SJCRH30 (cell line): ENCODE measurements around the gene CHRM2. TPM values are rescaled to one million over a fixed set of nuclear protein-coding genes. Genes with fewer than 3 reads are reported as not detected.

Experiments used
- DNase-seq, 2 experiments: peaks; one replicate each; pipeline ENCODE4 v3.0.0-alpha.2; 2015 to 2020
- H3K27ac ChIP-seq: fragments of 250-450 bp; sonication (Bioruptor Pico); 2 replicates; pipeline ENCODE4 v1.5.1; 2020; ENCODE audit warnings: mild to moderate bottlenecking, moderate library complexity
- H3K27me3 ChIP-seq: fragments of 250-450 bp; sonication (Bioruptor Pico); 2 replicates; pipeline ENCODE4 v1.5.1; 2020; ENCODE audit warnings: mild to moderate bottlenecking, moderate library complexity
- H3K36me3 ChIP-seq: fragments of 250-450 bp; sonication (Bioruptor Pico); 2 replicates; pipeline ENCODE4 v1.5.1; 2020; ENCODE audit warnings: mild to moderate bottlenecking, moderate library complexity
- H3K4me1 ChIP-seq: fragments of 250-450 bp; sonication (Bioruptor Pico); 2 replicates; pipeline ENCODE4 v1.5.1; 2020; ENCODE audit warnings: mild to moderate bottlenecking, moderate library complexity
- H3K4me3 ChIP-seq: fragments of 250-450 bp; sonication (Bioruptor Pico); 2 replicates; pipeline ENCODE4 v1.5.1; 2020; ENCODE audit warnings: mild to moderate bottlenecking, moderate library complexity
- H3K9me3 ChIP-seq: fragments of 250-450 bp; sonication (Bioruptor Pico); replicated peaks from 2 replicates; pipeline ENCODE4 v1.5.1; 2020; ENCODE audit warnings: mild to moderate bottlenecking, moderate library complexity
- total RNA-seq: library from RNA; depleted of rRNA; stranded (reverse); fragments of >200 nt; shearing (Covaris generic); gene quantifications from 2 replicates; pipeline ENCODE4 v1.2.3, GENCODE V29; 2014

The CHRM2 gene
- total RNA-seq, 1 experiment from 2014 or later = not detected

DNA sequence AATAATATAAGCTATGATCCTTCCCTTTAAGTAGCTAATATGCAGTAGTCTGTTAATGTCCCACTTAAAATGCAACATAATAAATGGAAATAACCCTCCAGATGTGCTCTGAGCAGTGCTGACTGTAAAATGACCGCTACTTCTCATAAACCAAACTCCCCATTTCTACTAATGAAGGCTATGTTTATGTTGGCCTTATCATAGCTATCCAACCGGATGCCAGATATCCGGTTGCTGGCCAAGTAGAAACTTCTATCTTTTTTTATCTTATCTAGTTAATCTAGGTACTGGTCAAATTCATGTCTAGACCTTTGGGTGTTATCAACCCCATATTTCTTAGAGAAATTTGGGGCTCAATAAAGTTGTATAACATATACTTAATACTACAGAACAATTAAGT is 56.6 kb downstream of the CHRM2 start:
- H3K4me1 ChIP-seq = no peaks in the 10 kb centered on the region
- H3K27ac ChIP-seq = no peak overlapping the region
- no peaks in the 10 kb centered on the region for H3K36me3 ChIP-seq
- no peak overlapping the region for H3K4me3 ChIP-seq
- H3K9me3 ChIP-seq = no peaks in the 10 kb centered on the region
- no peaks in the 10 kb centered on the region for H3K27me3 ChIP-seq
- DNase-seq = no peak

- H3K27ac ChIP-seq = no peak overlapping the region
- no peaks in the 10 kb centered on the region for H3K27me3 ChIP-seq
- DNase-seq = no peak
- no peaks in the 10 kb centered on the region for H3K36me3 ChIP-seq
- no peaks in the 10 kb centered on the region for H3K9me3 ChIP-seq
- H3K4me3 ChIP-seq = no peak overlapping the region
- no peaks in the 10 kb centered on the region for H3K4me1 ChIP-seq
Measured at GRCh38 chr7:136925556-136925955, 57.1 kb downstream of the CHRM2 start.

DNA sequence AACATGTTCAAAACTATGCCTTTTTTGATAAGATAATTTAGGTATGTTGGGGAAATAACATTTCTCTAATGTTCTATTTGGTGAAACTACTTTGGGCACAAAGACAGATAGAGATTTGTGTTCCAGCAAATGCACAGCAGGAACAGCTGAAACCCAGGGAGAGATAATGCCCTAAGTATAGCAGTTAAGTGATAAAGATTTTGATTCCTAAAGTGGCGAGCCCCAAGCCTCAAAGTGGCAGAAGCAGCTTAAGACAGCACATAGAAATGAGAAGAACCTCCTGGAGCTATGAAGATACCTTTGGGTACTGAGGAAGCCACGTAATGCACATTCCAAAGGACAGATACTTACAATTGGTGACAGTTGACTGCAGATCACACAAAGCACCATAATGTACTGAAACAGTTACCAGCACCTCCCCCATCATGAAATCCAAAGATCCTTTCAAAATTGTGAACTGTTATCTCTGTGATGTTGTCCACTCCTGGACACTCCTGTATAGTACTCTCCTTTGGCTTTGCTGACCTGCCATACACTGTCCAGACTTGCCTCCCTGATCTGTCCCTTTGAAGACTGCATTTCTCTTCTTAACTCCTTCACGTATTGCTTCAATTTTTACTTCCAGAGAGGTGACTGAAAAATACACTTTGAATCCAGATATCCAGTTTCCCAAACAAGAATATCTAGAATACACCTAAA is 62.9 kb downstream of the CHRM2 start:
- H3K9me3 ChIP-seq = no peaks in the 10 kb centered on the region
- H3K27me3 ChIP-seq = no peaks in the 10 kb centered on the region
- no peak overlapping the region for H3K27ac ChIP-seq
- no peaks in the 10 kb centered on the region for H3K4me1 ChIP-seq
- DNase-seq = no peak
- H3K36me3 ChIP-seq = no peaks in the 10 kb centered on the region
- H3K4me3 ChIP-seq = no peak overlapping the region

- H3K36me3 ChIP-seq = no peaks in the 10 kb centered on the region
- no peaks in the 10 kb centered on the region for H3K9me3 ChIP-seq
- H3K27ac ChIP-seq = no peak overlapping the region
- no peak overlapping the region for H3K4me3 ChIP-seq
- H3K27me3 ChIP-seq = no peaks in the 10 kb centered on the region
- no peak for DNase-seq
- H3K4me1 ChIP-seq = no peaks in the 10 kb centered on the region
Measured at GRCh38 chr7:136937436-136937835, 69.0 kb downstream of the CHRM2 start.

- Histone ChIP-seq H3K27ac (no peak overlapping the region), H3K36me3 (no peaks in the 10 kb centered on the region), H3K4me1 (no peaks in the 10 kb centered on the region), H3K4me3 (no peak overlapping the region), H3K27me3 (no peaks in the 10 kb centered on the region), H3K9me3 (no peaks in the 10 kb centered on the region)
- no peak for DNase-seq
Measured at GRCh38 chr7:136938476-136938875, 70.0 kb downstream of the CHRM2 start.

DNA sequence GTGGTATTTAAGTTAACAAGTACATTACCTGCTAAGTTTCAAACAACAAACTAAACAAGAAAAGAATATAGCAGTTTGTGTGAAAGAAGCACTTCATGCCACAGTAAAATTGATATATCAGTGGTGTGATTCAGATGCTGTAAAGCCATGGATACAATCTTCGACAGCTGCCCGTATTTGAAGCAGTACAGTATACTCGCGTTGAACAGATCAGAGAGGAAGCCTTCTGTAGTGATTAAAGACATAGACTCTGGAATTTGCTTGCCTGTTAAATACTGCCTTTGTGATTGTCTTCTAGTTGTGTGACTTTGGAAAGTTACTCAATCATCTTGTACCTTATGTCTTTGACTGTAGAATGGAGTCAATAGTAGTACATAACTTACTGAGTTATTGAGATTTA is 71.7 kb downstream of the CHRM2 start:
- Histone ChIP-seq H3K9me3 (no peaks in the 10 kb centered on the region), H3K4me3 (no peak overlapping the region), H3K4me1 (no peaks in the 10 kb centered on the region), H3K27me3 (no peaks in the 10 kb centered on the region), H3K36me3 (no peaks in the 10 kb centered on the region), H3K27ac (no peak overlapping the region)
- no peak for DNase-seq

- no peaks in the 10 kb centered on the region for H3K4me1 ChIP-seq
- no peaks in the 10 kb centered on the region for H3K36me3 ChIP-seq
- H3K9me3 ChIP-seq = no peaks in the 10 kb centered on the region
- DNase-seq = no peak
- H3K4me3 ChIP-seq = no peak overlapping the region
- H3K27me3 ChIP-seq = no peaks in the 10 kb centered on the region
- no peak overlapping the region for H3K27ac ChIP-seq
Measured at GRCh38 chr7:136940917-136941316, 72.5 kb downstream of the CHRM2 start.

DNA sequence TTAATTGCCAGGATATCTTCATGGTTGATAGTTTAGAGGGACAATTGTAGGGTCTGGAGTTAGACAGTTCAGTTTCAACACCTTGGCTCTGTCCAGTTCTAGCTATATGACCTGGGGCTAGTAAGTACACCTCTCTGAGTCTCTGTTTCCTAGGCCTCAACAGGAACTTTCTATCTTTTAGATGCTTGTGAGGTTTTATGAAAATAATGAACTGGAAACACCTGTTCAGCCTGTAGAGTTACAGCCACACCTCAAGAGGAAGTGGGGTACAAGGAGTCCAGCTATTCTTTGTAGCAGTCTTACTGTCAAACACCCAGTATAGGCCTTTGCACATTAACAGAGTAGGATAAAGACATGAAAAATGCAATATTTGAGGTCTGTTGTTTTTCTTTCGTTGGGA is 73.4 kb downstream of the CHRM2 start:
- no peaks in the 10 kb centered on the region for H3K9me3 ChIP-seq
- no peaks in the 10 kb centered on the region for H3K36me3 ChIP-seq
- DNase-seq = no peak
- no peaks in the 10 kb centered on the region for H3K4me1 ChIP-seq
- no peak overlapping the region for H3K27ac ChIP-seq
- no peak overlapping the region for H3K4me3 ChIP-seq
- H3K27me3 ChIP-seq = no peaks in the 10 kb centered on the region

DNA sequence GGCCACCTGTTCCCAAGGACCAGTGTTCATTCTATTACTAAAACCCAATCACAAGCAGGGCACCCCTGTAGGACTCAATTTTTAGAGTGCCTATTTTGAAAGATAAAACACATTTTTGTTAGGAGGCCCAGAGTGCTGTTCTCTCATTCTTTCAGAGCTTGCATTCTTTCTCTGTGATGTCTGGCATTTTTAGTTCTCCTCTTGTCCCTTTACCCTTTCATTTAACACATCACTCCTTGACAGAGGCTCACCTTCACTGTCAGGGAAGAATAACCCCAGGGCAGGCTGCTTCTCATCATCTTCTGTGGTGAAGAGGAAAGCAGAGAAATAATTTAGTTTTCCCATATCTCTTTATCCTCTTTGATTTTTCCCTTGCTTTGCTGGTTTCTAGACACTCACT is 73.9 kb downstream of the CHRM2 start:
- H3K4me1 ChIP-seq = no peaks in the 10 kb centered on the region
- H3K27me3 ChIP-seq = no peaks in the 10 kb centered on the region
- DNase-seq = no peak
- H3K27ac ChIP-seq = no peak overlapping the region
- no peak overlapping the region for H3K4me3 ChIP-seq
- H3K9me3 ChIP-seq = no peaks in the 10 kb centered on the region
- no peaks in the 10 kb centered on the region for H3K36me3 ChIP-seq

- Histone ChIP-seq H3K9me3 (no peaks in the 10 kb centered on the region), H3K36me3 (no peaks in the 10 kb centered on the region), H3K27ac (no peak overlapping the region), H3K4me3 (no peak overlapping the region), H3K4me1 (no peaks in the 10 kb centered on the region), H3K27me3 (no peaks in the 10 kb centered on the region)
- no peak for DNase-seq
Measured at GRCh38 chr7:136942994-136943393, 74.5 kb downstream of the CHRM2 start.

- DNase-seq = no peak
- Histone ChIP-seq H3K4me1 (no peaks in the 10 kb centered on the region), H3K36me3 (no peaks in the 10 kb centered on the region), H3K9me3 (no peaks in the 10 kb centered on the region), H3K27me3 (no peaks in the 10 kb centered on the region), H3K4me3 (no peak overlapping the region), H3K27ac (no peak overlapping the region)
Measured at GRCh38 chr7:136947347-136947746, 78.9 kb downstream of the CHRM2 start.

GRCh38 chr7:136950331-136950730 is 81.9 kb downstream of the CHRM2 start:
- DNase-seq = no peak
- H3K4me3 ChIP-seq = no peak overlapping the region
- no peaks in the 10 kb centered on the region for H3K27me3 ChIP-seq
- no peak overlapping the region for H3K27ac ChIP-seq
- H3K36me3 ChIP-seq = no peaks in the 10 kb centered on the region
- no peaks in the 10 kb centered on the region for H3K4me1 ChIP-seq
- H3K9me3 ChIP-seq = no peaks in the 10 kb centered on the region

GRCh38 chr7:136953386-136953785 is 84.9 kb downstream of the CHRM2 start:
- no peak for DNase-seq
- H3K27me3 ChIP-seq = no peaks in the 10 kb centered on the region
- no peak overlapping the region for H3K27ac ChIP-seq
- no peak overlapping the region for H3K4me3 ChIP-seq
- no peaks in the 10 kb centered on the region for H3K9me3 ChIP-seq
- no peaks in the 10 kb centered on the region for H3K36me3 ChIP-seq
- H3K4me1 ChIP-seq = no peaks in the 10 kb centered on the region

DNA sequence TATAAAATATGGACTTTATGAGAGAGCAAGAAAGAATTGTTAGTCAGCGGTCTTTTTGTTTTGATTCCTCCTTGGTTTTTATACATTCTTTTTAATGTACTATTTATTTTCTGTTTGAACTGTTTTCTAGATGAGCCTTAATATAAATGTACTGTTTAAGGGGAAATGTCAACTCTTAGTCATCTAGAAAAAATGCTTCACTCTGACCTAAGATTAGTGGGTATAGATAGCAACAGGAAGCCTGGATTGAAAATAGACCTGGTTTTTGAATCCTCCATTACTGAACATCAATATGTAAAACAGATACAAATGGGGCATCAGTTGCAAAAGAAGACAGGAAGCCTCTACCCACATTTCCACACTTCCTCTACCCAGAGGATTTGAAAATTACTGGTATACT is 87.8 kb downstream of the CHRM2 start:
- H3K4me1 ChIP-seq = no peaks in the 10 kb centered on the region
- no peak overlapping the region for H3K4me3 ChIP-seq
- peaks cover 9% of the 10 kb centered on the region; the same call in 1 of the 2 replicates for H3K27me3 ChIP-seq
- no peaks in the 10 kb centered on the region for H3K36me3 ChIP-seq
- no peak for DNase-seq
- H3K9me3 ChIP-seq = no peaks in the 10 kb centered on the region
- H3K27ac ChIP-seq = no peak overlapping the region

GRCh38 chr7:136956671-136957070 is 88.2 kb downstream of the CHRM2 start:
- peaks cover 9% of the 10 kb centered on the region; the same call in 1 of the 2 replicates for H3K27me3 ChIP-seq
- no peaks in the 10 kb centered on the region for H3K9me3 ChIP-seq
- no peak for DNase-seq
- H3K27ac ChIP-seq = no peak overlapping the region
- H3K4me3 ChIP-seq = no peak overlapping the region
- no peaks in the 10 kb centered on the region for H3K36me3 ChIP-seq
- no peaks in the 10 kb centered on the region for H3K4me1 ChIP-seq

DNA sequence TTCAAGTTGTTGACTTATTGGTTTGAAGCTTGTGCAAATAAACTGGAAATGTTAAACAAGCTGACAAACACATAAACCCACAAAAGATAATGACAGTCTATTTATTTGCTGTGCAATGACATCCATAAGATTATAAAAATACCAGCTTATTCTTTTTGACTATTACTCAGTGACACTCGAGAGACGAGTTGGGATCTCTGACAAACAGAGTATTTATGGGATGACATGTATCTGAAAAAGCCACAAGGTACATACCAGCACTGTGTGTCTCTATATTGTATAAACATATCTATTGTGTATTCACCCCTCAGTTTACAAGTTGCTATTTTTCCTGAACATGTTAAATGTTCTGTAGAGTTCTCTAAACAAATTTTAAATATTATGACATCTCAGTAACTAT is 88.9 kb downstream of the CHRM2 start:
- no peaks in the 10 kb centered on the region for H3K4me1 ChIP-seq
- no peak overlapping the region for H3K27ac ChIP-seq
- DNase-seq = no peak

More for the DNA sequence above, 88.9 kb downstream of the CHRM2 start:
- peaks cover 9% of the 10 kb centered on the region; the same call in 1 of the 2 replicates for H3K27me3 ChIP-seq
- no peaks in the 10 kb centered on the region for H3K9me3 ChIP-seq
- H3K36me3 ChIP-seq = no peaks in the 10 kb centered on the region
- H3K4me3 ChIP-seq = no peak overlapping the region
